PC-3 (cell line): ENCODE measurements around the gene ELAPOR1.

Source experiments
- CTCF ChIP-seq: fragments of 300-600 bp; sonication (generic); conservative IDR thresholded peaks from 2 replicates; pipeline ENCODE4 v1.5.1; 2017; ENCODE audit warnings: antibody characterized with exemption, low read depth, mild to moderate bottlenecking, low read length
- EZH2 ChIP-seq: fragments of 300-600 bp; sonication (generic); IDR thresholded peaks from one replicate; pipeline ENCODE4 v1.6.1; 2017; ENCODE audit warnings: antibody characterized with exemption, mild to moderate bottlenecking, low read length; ENCODE audit not compliant: unreplicated experiment
- EZH2phosphoT487 ChIP-seq: fragments of 300-600 bp; sonication (generic); IDR thresholded peaks from 2 replicates; pipeline ENCODE4 v1.6.1; 2018; ENCODE audit warnings: mild to moderate bottlenecking, antibody characterized with exemption, low read length, borderline replicate concordance

- TF ChIP-seq CTCF: no peak
- no peak for TF ChIP-seq EZH2
- no peak for TF ChIP-seq EZH2phosphoT487
Measured at GRCh38 chr1:109079240-109079622, 34.7 kb upstream of the ELAPOR1 start.
